Neuronal stem cell (in vitro differentiated cells): ENCODE data around the gene GALNT15.
A peak's percentile ranks its signal among the peaks of the same experiment; 100 is the strongest.

Source experiments
- DNase-seq: peaks from one replicate; pipeline ENCODE4 v3.0.0-alpha.2; 2013; ENCODE audit warnings: low spot score
- H2AFZ ChIP-seq: one replicate; pipeline ENCODE4 v1.6.1; 2013; ENCODE audit warnings: mild to moderate bottlenecking, low read length, inconsistent platforms
- H2AK5ac ChIP-seq: 2 replicates; pipeline ENCODE4 v1.6.1; 2013; ENCODE audit warnings: low read depth, mild to moderate bottlenecking, inconsistent platforms, low read length, moderate library complexity, mixed read lengths
- H2BK120ac ChIP-seq: 2 replicates; pipeline ENCODE4 v1.6.1; 2013; ENCODE audit warnings: low read depth, mild to moderate bottlenecking, inconsistent platforms, low read length, moderate library complexity, mixed read lengths
- H2BK12ac ChIP-seq: one replicate; pipeline ENCODE4 v1.6.1; 2013; ENCODE audit warnings: low read length, inconsistent platforms
- H2BK15ac ChIP-seq: 2 replicates; pipeline ENCODE4 v1.6.1; 2013; ENCODE audit warnings: mild to moderate bottlenecking, low read length, inconsistent platforms, mixed read lengths
- H2BK5ac ChIP-seq: one replicate; pipeline ENCODE4 v1.6.1; 2013; ENCODE audit warnings: inconsistent platforms, mild to moderate bottlenecking, low read length, moderate library complexity
- H3K14ac ChIP-seq: one replicate; pipeline ENCODE4 v1.6.1; 2013; ENCODE audit warnings: low read length, inconsistent platforms
- H3K18ac ChIP-seq: 2 replicates; pipeline ENCODE4 v1.6.1; 2013; ENCODE audit warnings: low read length, inconsistent platforms
- H3K23ac ChIP-seq: 2 replicates; pipeline ENCODE4 v1.6.1; 2013; ENCODE audit warnings: low read depth, mild to moderate bottlenecking, mixed read lengths, low read length, inconsistent platforms; ENCODE audit not compliant: poor library complexity
- H3K27ac ChIP-seq: replicated peaks from 3 replicates; pipeline ENCODE4 v1.5.1; 2013; ENCODE audit warnings: low read length, inconsistent platforms
- H3K27me3 ChIP-seq, 3 experiments: 2 replicates each; pipeline ENCODE4 v1.6.1; 2013; ENCODE audit warnings: low read length in 3 of 3, mild to moderate bottlenecking in 2 of 3, inconsistent platforms in 1 of 3, low read depth in 1 of 3, mixed read lengths in 1 of 3, moderate library complexity in 1 of 3; ENCODE audit not compliant: control insufficient read depth in 3 of 3, insufficient read depth in 3 of 3
- H3K36me3 ChIP-seq, 2 donors: replicated peaks in 1 of 2; 2 replicates each; pipeline ENCODE4 v1.6.1; 2013; ENCODE audit warnings: low read length in 2 of 2; ENCODE audit not compliant: control insufficient read depth in 2 of 2, insufficient read depth in 2 of 2
- H3K4ac ChIP-seq: 2 replicates; pipeline ENCODE4 v1.6.1; 2013; ENCODE audit warnings: inconsistent platforms, mild to moderate bottlenecking, low read length, moderate library complexity
- H3K4me1 ChIP-seq, 2 donors: 1 replicate in 1 of 2; 2 replicates in 1 of 2; pipeline ENCODE4 v1.6.1; 2013; ENCODE audit warnings: low read length in 2 of 2, low read depth in 1 of 2; ENCODE audit not compliant: control insufficient read depth in 2 of 2, insufficient read depth in 1 of 2
- H3K4me2 ChIP-seq: one replicate; pipeline ENCODE4 v1.6.1; 2013; ENCODE audit warnings: mild to moderate bottlenecking, low read length, inconsistent platforms; ENCODE audit not compliant: insufficient read depth, poor library complexity, severe bottlenecking
- H3K4me3 ChIP-seq, 2 donors: 2 replicates each; pipeline ENCODE4 v1.5.1; 2013; ENCODE audit warnings: low read length in 2 of 2, mild to moderate bottlenecking in 2 of 2, inconsistent platforms in 1 of 2, moderate library complexity in 1 of 2
- H3K79me1 ChIP-seq: one replicate; pipeline ENCODE4 v1.6.1; 2013; ENCODE audit warnings: low read depth, mild to moderate bottlenecking, inconsistent platforms, low read length, moderate library complexity
- H3K9ac ChIP-seq: one replicate; pipeline ENCODE4 v1.6.1; 2013; ENCODE audit warnings: mild to moderate bottlenecking, low read depth, low read length, inconsistent platforms; ENCODE audit not compliant: poor library complexity
- H3K9me3 ChIP-seq, 2 donors: replicated peaks in 1 of 2; 2 replicates each; pipeline versions ENCODE3 to v1.6.1; 2013; ENCODE audit warnings: low read length in 2 of 2, mild to moderate bottlenecking in 2 of 2, inconsistent platforms in 1 of 2, low read depth in 1 of 2, mixed read lengths in 1 of 2, moderate library complexity in 1 of 2; ENCODE audit not compliant: control insufficient read depth in 2 of 2, insufficient read depth in 1 of 2
- H4K8ac ChIP-seq: one replicate; pipeline ENCODE4 v1.6.1; 2013; ENCODE audit warnings: low read depth, mild to moderate bottlenecking, inconsistent platforms, low read length, moderate library complexity
- H4K91ac ChIP-seq: one replicate; pipeline ENCODE4 v1.6.1; 2013; ENCODE audit warnings: low read length, low read depth, mild to moderate bottlenecking, inconsistent platforms; ENCODE audit not compliant: poor library complexity
- WGBS, 2 donors: extraction: QIAGEN DNeasy Blood & Tissue Kit; methylation state at CpG; one replicate each; pipeline ENCODE4 v1.1.7; 2013; ENCODE audit warnings: missing lambda C conversion rate in 2 of 2, mixed read lengths in 1 of 2; ENCODE audit not compliant: insufficient read length in 2 of 2, insufficient replicate concordance in 1 of 2; ENCODE audit errors: extremely low coverage in 2 of 2; 5-methylcytosine and 5-hydroxymethylcytosine counted together

GALNT15 gene

DNA sequence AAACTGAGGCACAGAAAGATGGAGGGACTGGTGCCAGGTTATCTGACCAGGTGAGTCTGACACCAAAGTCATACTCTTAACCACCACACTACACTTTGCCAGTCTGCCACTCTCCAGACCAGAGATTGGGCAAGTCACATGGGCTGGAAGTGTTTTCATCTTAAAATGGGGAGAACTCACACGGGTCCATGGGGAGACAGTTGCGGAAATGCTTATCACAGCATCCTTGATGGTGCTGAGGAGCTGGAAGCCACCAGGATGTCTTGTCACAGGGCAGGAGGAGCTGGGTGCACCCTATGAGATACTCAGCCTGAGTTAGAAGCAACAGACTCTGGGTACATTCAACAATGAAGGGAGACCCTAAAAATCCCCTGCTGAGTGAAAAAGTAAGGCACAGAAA, 4.8 kb downstream of the GALNT15 start:
- Histone ChIP-seq H2AFZ (no peak overlapping the region), H3K14ac (no peak overlapping the region), H3K79me1 (no peaks in the 10 kb centered on the region), H2BK15ac (no peak overlapping the region), H2AK5ac (no peak overlapping the region), H2BK5ac (no peak overlapping the region), H3K36me3 (peaks cover 0 to 3% of the 10 kb centered on the region in 2 donors), H4K8ac (no peak overlapping the region), H3K4ac (no peak overlapping the region), H3K9ac (no peak overlapping the region), H3K4me2 (no peak overlapping the region), H3K27me3 (peaks cover 0 to 37% (median 3%) of the 10 kb centered on the region in 3 experiments), H4K91ac (no peak overlapping the region), H2BK12ac (no peak overlapping the region), H3K4me1 (peaks cover 0 to 9% of the 10 kb centered on the region in 2 donors), H3K23ac (no peak overlapping the region), H3K9me3 (peaks cover 0 to 4% of the 10 kb centered on the region in 2 donors), H3K27ac (no peak overlapping the region), H3K18ac (no peak overlapping the region), H2BK120ac (no peak overlapping the region), H3K4me3 (no peak overlapping the region)
- no peak for DNase-seq
- WGBS, 2 donors = no CpG with 5 or more reads among the region's 2 CpGs

DNA sequence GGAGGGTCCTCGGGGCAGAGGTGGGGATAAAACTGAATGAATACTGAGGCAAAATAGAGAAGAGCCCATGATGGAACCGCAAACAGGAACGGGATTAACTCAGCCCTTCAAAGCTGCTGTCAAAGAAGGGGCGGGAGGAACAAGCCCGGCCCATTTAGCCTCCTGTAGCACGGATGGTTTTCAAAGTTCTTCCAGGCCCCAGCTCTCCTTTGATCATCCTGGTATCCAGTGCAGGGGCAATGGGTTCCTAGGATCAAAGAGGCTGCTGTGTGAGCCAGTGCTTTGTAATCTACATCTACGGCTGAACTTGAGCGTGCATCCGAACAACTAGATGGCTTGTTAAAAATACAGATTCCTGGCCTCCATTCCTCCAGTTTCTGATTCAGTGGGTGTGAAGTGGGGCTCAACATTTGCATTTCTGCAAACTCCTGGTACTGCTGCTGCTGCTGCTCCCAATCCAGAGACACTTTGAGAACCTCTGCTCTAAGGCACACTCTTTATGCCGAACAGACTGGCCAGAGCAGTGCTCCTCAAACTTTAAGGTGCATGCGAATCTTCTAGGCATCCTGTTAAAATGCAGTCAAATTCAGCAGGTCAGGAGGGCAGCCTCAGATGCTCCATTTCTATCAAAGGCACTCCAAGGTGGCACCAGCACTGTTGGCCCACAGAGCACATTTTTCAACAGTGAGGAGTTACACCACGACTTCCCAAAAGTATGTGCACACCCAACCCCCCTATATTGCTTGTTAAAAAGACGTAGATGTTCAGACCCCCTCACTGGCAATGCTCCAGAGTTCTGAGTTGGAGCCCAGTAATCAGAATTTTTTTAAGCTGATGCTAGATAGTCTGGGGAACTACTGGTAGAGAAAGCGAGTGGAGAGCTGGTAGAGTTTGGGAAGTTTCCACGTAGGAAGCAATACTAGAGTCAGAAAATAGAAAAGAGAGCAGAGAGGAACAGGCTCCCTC, 5.6 kb downstream of the GALNT15 start:
- H2BK15ac ChIP-seq = no peak overlapping the region
- H3K4me2 ChIP-seq = no peak overlapping the region
- WGBS, 2 donors = no CpG with 5 or more reads among the region's 15 CpGs
- H3K79me1 ChIP-seq = no peaks in the 10 kb centered on the region
- no peak overlapping the region for H2AK5ac ChIP-seq
- H3K4me3 ChIP-seq = no peak overlapping the region
- no peak overlapping the region for H3K14ac ChIP-seq
- no peak overlapping the region for H2AFZ ChIP-seq
- no peak overlapping the region for H3K27ac ChIP-seq
- H3K27me3 ChIP-seq = peaks cover 0 to 30% (median 3%) of the 10 kb centered on the region in 3 experiments
- peaks cover 0 to 3% of the 10 kb centered on the region in 2 donors for H3K36me3 ChIP-seq
- no peak overlapping the region for H3K23ac ChIP-seq
- H3K4ac ChIP-seq = no peak overlapping the region
- no peak for DNase-seq
- H2BK5ac ChIP-seq = no peak overlapping the region
- no peak overlapping the region for H3K9ac ChIP-seq
- no peak overlapping the region for H3K18ac ChIP-seq
- H3K9me3 ChIP-seq = peaks cover 0 to 4% of the 10 kb centered on the region in 2 donors
- H4K8ac ChIP-seq = no peak overlapping the region
- peaks cover 0 to 10% of the 10 kb centered on the region in 2 donors for H3K4me1 ChIP-seq
- H2BK12ac ChIP-seq = no peak overlapping the region
- H2BK120ac ChIP-seq = no peak overlapping the region
- H4K91ac ChIP-seq = no peak overlapping the region

DNA sequence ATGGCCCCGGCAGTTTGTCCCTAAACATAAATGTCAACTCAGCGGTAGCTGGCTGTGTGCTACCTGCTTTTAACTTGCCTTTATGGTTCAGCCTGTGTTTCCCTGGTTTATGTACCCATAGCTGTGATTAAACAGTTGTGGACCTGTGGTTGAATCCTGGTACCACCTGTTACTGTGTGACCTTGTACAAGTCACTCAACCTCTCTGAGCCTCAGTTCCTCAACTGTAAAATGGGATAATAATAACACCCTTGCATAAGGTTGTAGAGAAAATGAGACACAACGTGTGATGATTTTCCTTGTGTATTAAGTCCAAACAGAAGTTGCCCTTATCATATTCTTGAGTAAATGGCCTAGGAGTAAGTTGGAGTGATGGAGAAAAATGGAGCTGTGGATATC, 6.3 kb downstream of the GALNT15 start:
- no peak overlapping the region for H2AK5ac ChIP-seq
- H3K4me1 ChIP-seq = peaks cover 0 to 10% of the 10 kb centered on the region in 2 donors
- H4K8ac ChIP-seq = no peak overlapping the region
- no peak overlapping the region for H2BK15ac ChIP-seq
- no CpG with 5 or more reads among the region's 3 CpGs for WGBS, 2 donors
- no peak overlapping the region for H3K23ac ChIP-seq
- H3K14ac ChIP-seq = no peak overlapping the region
- no peak overlapping the region for H3K4ac ChIP-seq
- no peak overlapping the region for H3K27ac ChIP-seq
- no peak overlapping the region for H3K4me2 ChIP-seq
- H2AFZ ChIP-seq = no peak overlapping the region
- DNase-seq = no peak
- H4K91ac ChIP-seq = no peak overlapping the region
- H2BK5ac ChIP-seq = no peak overlapping the region
- no peak overlapping the region for H3K9ac ChIP-seq
- no peak overlapping the region for H2BK120ac ChIP-seq
- H2BK12ac ChIP-seq = no peak overlapping the region
- H3K9me3 ChIP-seq = peaks cover 0 to 4% of the 10 kb centered on the region in 2 donors
- H3K36me3 ChIP-seq = peaks cover 0 to 3% of the 10 kb centered on the region in 2 donors
- H3K27me3 ChIP-seq = peaks cover 0 to 23% (median 3%) of the 10 kb centered on the region in 3 experiments
- no peak overlapping the region for H3K18ac ChIP-seq
- no peaks in the 10 kb centered on the region for H3K79me1 ChIP-seq
- no peak overlapping the region for H3K4me3 ChIP-seq

DNA sequence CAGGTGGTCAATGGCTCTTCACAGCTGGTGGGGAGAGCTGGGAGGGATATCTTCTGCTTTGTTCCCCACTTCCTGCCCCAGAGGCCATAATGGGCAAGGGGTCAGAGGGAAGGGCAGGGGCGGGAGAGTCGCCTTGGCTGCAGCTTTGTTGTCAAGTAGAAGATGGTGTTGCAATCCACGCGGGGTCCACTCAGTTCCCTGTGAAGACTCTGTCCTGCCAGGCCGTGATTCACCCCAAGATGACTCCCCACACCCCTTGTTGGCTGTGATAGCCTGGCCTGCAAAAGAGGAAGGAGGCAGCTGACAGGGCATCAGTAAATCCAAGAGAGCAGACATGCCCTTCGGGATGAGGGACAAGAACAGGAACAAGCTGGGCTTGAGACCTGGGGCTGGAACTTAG, 6.9 kb downstream of the GALNT15 start:
- Histone ChIP-seq H2BK5ac (no peak overlapping the region), H2AFZ (no peak overlapping the region), H3K9ac (no peak overlapping the region), H3K4me3 (no peak overlapping the region), H2AK5ac (no peak overlapping the region), H4K8ac (no peak overlapping the region), H3K23ac (peak overlapping the region; percentile 9), H3K79me1 (no peaks in the 10 kb centered on the region), H2BK12ac (no peak overlapping the region), H2BK120ac (no peak overlapping the region), H3K18ac (peak overlapping the region; percentile 80), H3K4me2 (no peak overlapping the region), H3K4ac (no peak overlapping the region), H3K36me3 (peaks cover 0 to 3% of the 10 kb centered on the region in 2 donors), H3K27me3 (peaks cover 0 to 16% (median 3%) of the 10 kb centered on the region in 3 experiments), H3K14ac (no peak overlapping the region), H3K9me3 (peaks cover 0 to 4% of the 10 kb centered on the region in 2 donors), H3K4me1 (peaks cover 0 to 10% of the 10 kb centered on the region in 2 donors), H2BK15ac (no peak overlapping the region), H4K91ac (no peak overlapping the region), H3K27ac (no peak overlapping the region)
- WGBS, 2 donors = no CpG with 5 or more reads among the region's 6 CpGs
- DNase-seq = no peak
